Left lobe of liver (tissue), 2 donors: Measurements from ENCODE around the gene EIF1AY. TPM values are rescaled to one million over a fixed set of nuclear protein-coding genes. Genes with fewer than 3 reads are reported as not detected.
"Not testable (repeated sequence)": the region's sequence is repeated elsewhere in the genome, so short reads cannot be mapped to it uniquely, and the experiment has no call there.

Experiments
- ATAC-seq: fragments of 200-7000 bp; cut with Tn5 transposase; one replicate; pipeline ENCODE4 v1.9.1; 2020; ENCODE audit warnings: mild to moderate bottlenecking, moderate library complexity
- DNase-seq: peaks from one replicate; pipeline ENCODE4 v3.0.0-alpha.2; 2020; ENCODE audit warnings: low spot score
- total RNA-seq: library from RNA; stranded (reverse); gene quantifications from one replicate; pipeline ENCODE4 v1.2.1, GENCODE V29; 2021
- donor health status: DM: no; HTN: no; CAD: no; lungs with moderate emphysema.
- donor health status: DM: no; HTN: yes; CAD: no.

EIF1AY gene, protein sequence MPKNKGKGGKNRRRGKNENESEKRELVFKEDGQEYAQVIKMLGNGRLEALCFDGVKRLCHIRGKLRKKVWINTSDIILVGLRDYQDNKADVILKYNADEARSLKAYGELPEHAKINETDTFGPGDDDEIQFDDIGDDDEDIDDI
- total RNA-seq, result 14.6 TPM

DNA sequence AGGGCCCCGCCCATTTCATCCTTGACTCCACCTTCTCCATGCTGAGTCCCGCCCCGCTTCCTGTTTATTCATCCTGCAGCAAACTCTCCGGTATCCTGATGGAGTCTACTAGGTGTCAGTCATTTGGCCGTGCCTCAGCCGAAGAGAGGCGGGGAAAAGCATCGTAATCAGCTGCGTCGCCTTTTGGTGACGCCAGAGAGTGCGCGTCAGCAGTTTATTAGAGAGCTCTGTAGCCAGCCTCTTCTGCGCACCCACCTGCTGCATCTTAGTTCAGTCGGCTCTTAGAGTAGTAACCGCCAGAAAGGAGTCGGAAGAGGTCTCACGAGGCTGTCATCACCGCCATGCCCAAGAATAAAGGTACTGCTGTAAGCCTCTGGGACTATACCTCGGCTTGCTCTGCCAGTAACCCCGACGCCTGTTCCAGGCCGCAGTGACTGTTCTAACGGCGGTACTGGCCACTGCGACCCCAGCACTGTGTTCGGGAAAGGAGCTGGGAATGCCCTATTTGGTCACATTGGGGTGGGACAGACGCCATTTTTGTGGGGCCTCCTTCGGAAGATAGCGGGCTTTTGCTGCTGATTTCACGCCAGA lies at the start of gene EIF1AY:
Gene EIF1AY (plus strand): TSS at position 246 of the 591 bp plus-strand sequence. CDS start 96 bp downstream, at position 342.
- DNase-seq (peak; percentile 90), ATAC-seq (peak; percentile 99)

- DNase-seq (no peak), ATAC-seq (no peak)
Observed at GRCh38 chrY:20528435-20528834, 47.1 kb upstream of the EIF1AY start.

- ATAC-seq (no peak), DNase-seq (no peak)
Observed at GRCh38 chrY:20538186-20538585, 37.4 kb upstream of the EIF1AY start.

DNA sequence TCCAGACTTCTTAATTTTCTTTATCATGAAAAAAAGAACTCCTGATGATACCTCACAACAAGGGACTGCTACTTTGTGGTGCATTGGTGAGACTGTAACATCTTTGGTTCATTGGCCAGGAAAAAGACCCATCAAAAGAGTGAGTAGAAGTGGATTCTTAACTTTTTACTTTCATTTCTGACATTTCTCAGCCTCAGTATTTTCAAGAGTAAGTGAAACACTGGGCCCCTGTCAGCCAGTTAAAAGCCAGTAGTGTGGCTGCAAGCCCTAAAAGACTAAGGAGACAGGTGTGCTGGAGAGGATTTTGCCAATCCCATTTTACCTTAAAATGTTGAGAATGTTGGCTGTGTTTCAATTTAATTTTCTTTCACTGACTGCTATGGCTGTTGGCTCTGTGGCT lies 36.6 kb upstream of the EIF1AY start:
- DNase-seq (no peak), ATAC-seq (no peak)

GRCh38 chrY:20544451-20544960 lies 31.1 kb upstream of the EIF1AY start:
- DNase-seq (no peak), ATAC-seq (no peak)

GRCh38 chrY:20546071-20546470 lies 29.5 kb upstream of the EIF1AY start:
- DNase-seq (no peak), ATAC-seq (no peak)

DNA sequence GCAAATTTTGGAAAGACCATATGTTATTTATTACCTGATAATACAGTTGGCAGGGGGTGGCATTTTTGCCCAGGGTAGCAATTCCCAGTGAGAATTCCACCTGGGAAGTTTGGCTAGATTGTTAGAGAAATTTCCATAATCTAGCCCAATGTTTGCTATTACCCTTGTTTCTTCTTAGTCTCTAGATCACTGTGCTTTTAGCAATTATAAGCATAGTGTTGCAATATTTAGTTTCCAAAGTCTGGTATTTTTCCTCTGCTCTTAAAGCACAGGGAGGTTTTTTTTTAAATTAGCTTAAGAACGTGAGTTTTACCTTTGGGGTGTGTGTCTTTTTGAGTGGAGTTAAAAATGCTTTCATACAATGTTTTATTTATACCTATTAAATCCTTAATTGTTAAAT lies 26.3 kb upstream of the EIF1AY start:
- ATAC-seq (peak; percentile 55), DNase-seq (no peak)

GRCh38 chrY:20551840-20552239 lies 23.7 kb upstream of the EIF1AY start:
- ATAC-seq (no peak), DNase-seq (no peak)

DNA sequence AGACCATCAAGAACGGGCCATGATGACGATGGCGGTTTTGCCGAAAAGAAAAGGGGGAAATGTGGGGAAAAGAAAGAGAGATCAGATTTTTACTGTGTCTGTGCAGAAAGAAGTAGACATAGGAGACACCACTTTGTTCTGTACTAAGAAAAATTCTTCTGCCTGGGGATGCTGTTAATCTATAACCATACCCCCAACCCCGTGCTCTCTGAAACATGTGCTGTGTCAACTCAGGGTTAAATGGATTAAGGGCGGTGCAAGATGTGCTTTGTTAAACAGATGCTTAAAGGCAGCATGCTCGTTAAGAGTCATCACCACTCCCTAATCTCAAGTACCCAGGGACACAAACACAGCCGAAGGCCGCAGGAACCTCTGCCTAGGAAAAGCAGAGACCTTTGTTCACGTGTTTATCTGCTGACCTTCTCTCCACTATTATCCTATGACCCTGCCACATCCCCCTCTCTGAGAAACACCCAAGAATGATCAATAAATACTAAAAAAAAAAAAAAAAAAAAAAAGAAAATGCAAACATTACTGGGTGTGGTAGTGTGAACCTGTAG lies 22.7 kb upstream of the EIF1AY start:
- not testable (repeated sequence) for ATAC-seq

GRCh38 chrY:20555820-20556219 lies 19.8 kb upstream of the EIF1AY start:
- ATAC-seq, result no peak
- no peak for DNase-seq

More for the DNA sequence above, 22.7 kb upstream of the EIF1AY start:
- DNase-seq, result not testable (repeated sequence)

GRCh38 chrY:20558677-20559076 lies 16.9 kb upstream of the EIF1AY start:
- ATAC-seq (peak; percentile 71), DNase-seq (no peak)

- ATAC-seq, result peak; percentile 74
- peak; percentile 54 for DNase-seq
Observed at GRCh38 chrY:20559873-20560512, 15.6 kb upstream of the EIF1AY start.

DNA sequence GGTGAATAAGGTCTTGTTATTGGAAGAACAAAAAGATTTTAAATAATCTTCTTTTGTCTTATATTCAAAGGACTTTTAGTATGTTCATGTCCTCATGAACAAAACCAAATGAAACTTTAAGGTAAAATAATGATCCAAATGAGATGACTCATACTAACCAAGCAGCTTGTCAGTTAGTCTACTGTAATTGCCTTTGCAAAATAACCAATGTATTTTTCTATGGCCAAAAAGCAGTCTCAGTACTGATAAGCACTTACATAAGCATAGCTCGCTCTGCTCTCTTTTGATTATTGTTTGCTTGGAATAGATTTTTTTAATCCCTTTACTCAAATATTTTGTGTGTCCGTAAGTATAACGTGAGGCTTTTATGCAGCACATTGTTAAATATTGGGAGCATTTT lies 4.3 kb upstream of the EIF1AY start:
- DNase-seq (no peak), ATAC-seq (no peak)

- no peak for DNase-seq
- ATAC-seq, result no peak
Observed at GRCh38 chrY:20576506-20576905, 930 bp downstream of the EIF1AY start.

DNA sequence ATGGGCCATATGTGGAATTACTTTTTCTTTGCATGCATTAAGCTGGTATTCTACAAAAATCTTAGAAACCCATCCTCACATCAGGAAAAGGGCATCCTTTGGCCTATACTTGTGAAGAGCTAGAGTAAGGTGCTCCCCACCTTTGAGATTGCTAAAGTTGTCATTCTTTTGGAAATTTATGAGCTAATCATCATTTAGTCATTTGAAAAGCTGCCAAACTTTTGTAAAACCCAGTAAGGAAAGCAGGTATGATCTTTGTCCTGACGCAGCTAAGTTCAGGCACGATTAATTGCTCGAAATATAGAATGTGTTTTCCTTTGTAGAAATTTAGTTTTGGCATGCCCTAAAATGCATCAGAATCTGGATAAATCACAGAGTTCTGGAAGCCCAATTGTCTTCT lies 2.6 kb downstream of the EIF1AY start:
- ATAC-seq (no peak), DNase-seq (no peak)

- no peak for ATAC-seq
- DNase-seq, result no peak
Observed at GRCh38 chrY:20581687-20582086, 6.1 kb downstream of the EIF1AY start.

- no peak for ATAC-seq
- no peak for DNase-seq
Observed at GRCh38 chrY:20586161-20586560, 10.6 kb downstream of the EIF1AY start.

Other genes with a start within 250 kb of the EIF1AY start
- gene RPS4Y2, start 180.3 kb downstream of the EIF1AY start, total RNA-seq, result not detected